ENCODE results near the gene SMC1B.

SMC1B gene

GRCh38 chr22:45418056-45418769 is 4.8 kb upstream of the SMC1B start:
- DNase-seq (ENCODE audit: low read depth): no peak
- no peak overlapping the region for H3K4me3 ChIP-seq (ENCODE audit: low read length)
- TF ChIP-seq CTCF (conservative IDR thresholded peaks at IDR 0.05; ENCODE audit: low read depth, low read length): no peak

- DNase-seq (ENCODE audit: low read depth): no peak
- TF ChIP-seq CTCF (conservative IDR thresholded peaks at IDR 0.05; ENCODE audit: low read depth, low read length): no peak
- no peak overlapping the region for H3K4me3 ChIP-seq (ENCODE audit: low read length)
These were observed 409 bp downstream of the SMC1B start for GRCh38 chr22:45413013-45413367.

GRCh38 chr22:45407793-45408192 is 5.6 kb downstream of the SMC1B start:
- no peak overlapping the region for H3K4me3 ChIP-seq (ENCODE audit: low read length)
- TF ChIP-seq CTCF (conservative IDR thresholded peaks at IDR 0.05; ENCODE audit: low read depth, low read length): no peak
- no peak for DNase-seq (ENCODE audit: low read depth)

GRCh38 chr22:45402466-45402985 is 10.9 kb downstream of the SMC1B start:
- no peak for DNase-seq (ENCODE audit: low read depth)
- no peak overlapping the region for H3K4me3 ChIP-seq (ENCODE audit: low read length)
- no peak for TF ChIP-seq CTCF (conservative IDR thresholded peaks at IDR 0.05; ENCODE audit: low read depth, low read length)

- no peak for DNase-seq (ENCODE audit: low read depth)
- no peak for TF ChIP-seq CTCF (conservative IDR thresholded peaks at IDR 0.05; ENCODE audit: low read depth, low read length)
These were observed 13.5 kb downstream of the SMC1B start for GRCh38 chr22:45399712-45400445.

GRCh38 chr22:45398214-45398613 is 15.2 kb downstream of the SMC1B start:
- no peak overlapping the region for H3K4me3 ChIP-seq (ENCODE audit: low read length)
- no peak for DNase-seq (ENCODE audit: low read depth)
- TF ChIP-seq CTCF (conservative IDR thresholded peaks at IDR 0.05; ENCODE audit: low read depth, low read length): no peak

More at GRCh38 chr22:45399712-45400445, 13.5 kb downstream of the SMC1B start:
- no peak overlapping the region for H3K4me3 ChIP-seq (ENCODE audit: low read length)

Measured in retinal pigment epithelial cell (primary cell).